ENCODE results near the gene PM20D2. TPM values are rescaled to one million over a fixed set of nuclear protein-coding genes. Genes with fewer than 3 reads are reported as not detected.

PM20D2 gene
- total RNA-seq, 1 experiment from 2014 or later: 57.8 TPM

GRCh38 chr6:89172131-89172530, 26.3 kb downstream of the PM20D2 start:
- DNase-seq: no peak
- Histone ChIP-seq H3K27me3 (no peaks in the 10 kb centered on the region), H3K4me1 (no peaks in the 10 kb centered on the region), H3K36me3 (no peaks in the 10 kb centered on the region), H3K9me3 (replicated peaks) (no peaks in the 10 kb centered on the region), H3K27ac (no peak overlapping the region), H3K4me3 (no peak overlapping the region)

DNA sequence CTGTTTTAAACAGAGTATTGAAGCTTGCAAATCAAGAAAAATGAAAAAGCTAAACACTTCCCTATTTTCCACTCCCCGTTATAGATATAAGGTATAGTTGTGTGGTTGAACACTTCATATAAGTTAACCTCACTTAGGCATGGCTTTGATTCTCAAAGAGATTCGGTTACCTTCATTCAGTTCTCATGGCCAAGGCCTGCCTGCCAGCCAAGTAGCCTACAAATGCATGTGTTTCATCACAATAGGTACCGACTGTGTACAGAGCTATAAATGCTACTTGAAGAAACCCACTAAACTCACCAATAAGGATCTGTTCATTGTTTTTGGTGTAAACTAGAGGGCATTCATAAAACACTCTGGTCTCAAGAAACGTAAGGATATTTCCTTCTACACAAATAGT, 27.8 kb downstream of the PM20D2 start:
- Histone ChIP-seq H3K36me3 (no peaks in the 10 kb centered on the region), H3K9me3 (replicated peaks) (no peaks in the 10 kb centered on the region), H3K4me1 (no peaks in the 10 kb centered on the region), H3K4me3 (no peak overlapping the region), H3K27me3 (no peaks in the 10 kb centered on the region), H3K27ac (no peak overlapping the region)
- no peak for DNase-seq

GRCh38 chr6:89180112-89180511, 34.3 kb downstream of the PM20D2 start:
- Histone ChIP-seq H3K9me3 (replicated peaks) (no peaks in the 10 kb centered on the region), H3K4me3 (no peak overlapping the region), H3K36me3 (no peaks in the 10 kb centered on the region), H3K27ac (no peak overlapping the region), H3K4me1 (no peaks in the 10 kb centered on the region), H3K27me3 (no peaks in the 10 kb centered on the region)
- no peak for DNase-seq

DNA sequence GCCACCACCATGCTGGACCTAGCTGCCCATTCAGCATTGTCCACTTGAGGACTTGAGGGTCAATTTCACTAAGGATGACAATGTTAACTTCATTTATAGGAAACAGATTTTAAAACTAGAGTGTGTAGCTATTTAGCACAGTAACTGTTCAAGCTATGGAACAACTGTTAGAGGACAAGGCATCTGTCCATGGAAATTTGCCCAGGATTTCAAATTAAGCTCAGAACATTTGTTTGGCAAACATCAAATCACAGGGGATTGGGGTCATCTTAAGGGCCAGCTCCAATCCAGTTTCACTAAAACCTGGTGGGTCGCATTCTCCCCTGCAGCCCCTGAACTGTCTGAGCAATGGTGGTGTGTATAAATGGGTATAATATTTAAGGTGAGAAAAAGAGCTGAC, 35.1 kb downstream of the PM20D2 start:
- no peaks in the 10 kb centered on the region for H3K4me1 ChIP-seq
- H3K4me3 ChIP-seq: no peak overlapping the region
- DNase-seq: no peak
- no peaks in the 10 kb centered on the region for H3K9me3 ChIP-seq (replicated peaks)
- no peaks in the 10 kb centered on the region for H3K27me3 ChIP-seq
- H3K27ac ChIP-seq: no peak overlapping the region
- H3K36me3 ChIP-seq: no peaks in the 10 kb centered on the region

DNA sequence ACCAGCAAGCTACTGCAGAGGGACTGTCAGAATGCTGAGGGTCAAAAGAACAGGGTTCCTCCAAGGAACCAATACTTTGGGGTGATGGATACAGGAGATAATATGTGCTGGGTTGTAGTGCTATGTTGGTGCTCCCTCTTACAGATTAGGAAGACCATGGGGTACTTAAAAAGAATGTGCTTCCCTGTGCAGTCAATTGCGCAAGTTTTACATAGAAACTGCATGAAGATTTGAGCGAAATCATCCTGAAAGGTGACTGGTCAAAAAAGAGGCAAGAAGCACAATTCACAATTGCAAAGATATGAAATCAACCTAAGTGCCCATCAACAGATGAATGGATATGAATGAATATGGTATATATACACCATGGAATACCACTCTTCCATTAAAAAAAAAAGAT, 37.4 kb downstream of the PM20D2 start:
- H3K9me3 ChIP-seq (replicated peaks): no peaks in the 10 kb centered on the region

GRCh38 chr6:89184344-89184743, 38.5 kb downstream of the PM20D2 start:
- Histone ChIP-seq H3K27me3 (no peaks in the 10 kb centered on the region), H3K4me3 (no peak overlapping the region), H3K36me3 (no peaks in the 10 kb centered on the region), H3K27ac (no peak overlapping the region), H3K4me1 (no peaks in the 10 kb centered on the region), H3K9me3 (replicated peaks) (no peaks in the 10 kb centered on the region)
- no peak for DNase-seq

More for the DNA sequence above, 37.4 kb downstream of the PM20D2 start:
- Histone ChIP-seq H3K4me3 (no peak overlapping the region), H3K4me1 (no peaks in the 10 kb centered on the region), H3K27ac (no peak overlapping the region), H3K27me3 (no peaks in the 10 kb centered on the region), H3K36me3 (no peaks in the 10 kb centered on the region)
- DNase-seq: no peak

DNA sequence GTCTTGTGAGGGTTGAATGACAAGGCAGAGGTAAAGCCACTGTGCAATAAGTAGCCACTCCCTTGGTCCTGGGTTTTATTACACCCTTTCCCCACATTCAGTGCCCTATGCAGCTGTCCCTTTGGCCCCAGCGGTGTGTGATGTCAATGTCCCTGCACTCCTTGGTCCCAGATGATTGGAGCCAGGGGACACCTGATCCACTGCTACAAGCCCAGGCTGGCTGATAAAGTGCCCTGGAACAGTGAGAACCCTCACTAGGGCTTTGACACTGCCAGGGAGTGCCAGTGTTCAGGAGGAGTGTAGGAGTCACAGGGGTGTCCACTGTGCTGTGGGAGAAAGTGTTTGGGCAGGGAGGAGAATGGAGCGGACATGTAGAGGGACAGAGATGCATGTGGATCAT, 40.9 kb downstream of the PM20D2 start:
- H3K36me3 ChIP-seq: no peaks in the 10 kb centered on the region
- H3K27me3 ChIP-seq: no peaks in the 10 kb centered on the region
- H3K4me1 ChIP-seq: peaks cover 6% of the 10 kb centered on the region; the same call in 1 of the 2 replicates
- peak; percentile 22 to 57 for DNase-seq
- no peak overlapping the region for H3K4me3 ChIP-seq
- H3K27ac ChIP-seq: no peak overlapping the region
- H3K9me3 ChIP-seq (replicated peaks): no peaks in the 10 kb centered on the region

DNA sequence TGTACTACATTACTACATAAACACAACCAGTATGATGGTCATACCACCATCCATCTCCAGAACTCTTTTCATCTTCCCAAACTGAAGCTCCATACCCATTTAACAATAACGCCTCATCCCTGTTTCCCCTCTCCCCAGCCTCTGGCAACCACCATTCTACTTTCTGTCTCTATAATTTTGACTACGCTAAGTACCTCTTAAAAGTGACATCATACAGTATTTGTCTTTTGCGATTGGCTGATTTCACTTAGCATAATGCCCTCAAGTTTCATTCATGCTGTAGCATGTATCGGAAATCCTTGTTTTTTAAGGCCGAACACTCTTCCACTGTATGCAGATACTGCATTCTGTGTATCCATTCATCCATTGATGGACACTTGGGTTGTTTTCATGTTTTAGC, 41.6 kb downstream of the PM20D2 start:
- H3K9me3 ChIP-seq (replicated peaks): no peaks in the 10 kb centered on the region
- no peak overlapping the region for H3K4me3 ChIP-seq
- no peaks in the 10 kb centered on the region for H3K36me3 ChIP-seq
- peaks cover 6% of the 10 kb centered on the region; the same call in 1 of the 2 replicates for H3K4me1 ChIP-seq
- no peak for DNase-seq
- H3K27ac ChIP-seq: no peak overlapping the region
- no peaks in the 10 kb centered on the region for H3K27me3 ChIP-seq

DNA sequence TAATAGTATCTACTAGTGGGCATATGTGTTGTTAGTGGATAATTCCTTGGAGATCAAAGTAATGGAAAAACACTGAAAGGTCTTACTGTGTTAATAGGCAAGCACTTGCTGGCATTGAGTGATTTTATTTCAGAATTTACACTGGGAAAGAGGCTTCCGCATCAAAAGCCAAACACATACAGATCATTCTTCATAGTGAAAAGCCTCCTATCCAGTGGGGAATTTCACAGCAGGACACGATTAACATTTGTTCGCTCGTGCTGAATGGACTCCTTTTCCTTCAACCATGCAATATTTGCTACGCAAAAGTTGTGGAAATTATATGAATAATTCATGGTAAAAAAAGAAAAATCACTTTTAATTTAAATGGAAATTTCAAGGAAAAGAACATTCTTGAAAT, 44.9 kb downstream of the PM20D2 start:
- Histone ChIP-seq H3K27ac (no peak overlapping the region), H3K4me3 (no peak overlapping the region), H3K9me3 (replicated peaks) (peaks cover 9% of the 10 kb centered on the region), H3K27me3 (no peaks in the 10 kb centered on the region), H3K36me3 (no peaks in the 10 kb centered on the region), H3K4me1 (peaks cover 6% of the 10 kb centered on the region; the same call in 1 of the 2 replicates)
- DNase-seq: no peak

GRCh38 chr6:89194559-89194958, 48.7 kb downstream of the PM20D2 start:
- H3K36me3 ChIP-seq: no peaks in the 10 kb centered on the region
- no peak overlapping the region for H3K27ac ChIP-seq
- DNase-seq: no peak
- peaks cover 13% of the 10 kb centered on the region for H3K9me3 ChIP-seq (replicated peaks)
- no peak overlapping the region for H3K4me3 ChIP-seq
- no peaks in the 10 kb centered on the region for H3K27me3 ChIP-seq
- H3K4me1 ChIP-seq: peaks cover 6% of the 10 kb centered on the region; the same call in 1 of the 2 replicates

- no peaks in the 10 kb centered on the region for H3K36me3 ChIP-seq
- H3K27ac ChIP-seq: no peak overlapping the region
- no peak for DNase-seq
- no peaks in the 10 kb centered on the region for H3K27me3 ChIP-seq
- no peak overlapping the region for H3K4me3 ChIP-seq
- peaks cover 13% of the 10 kb centered on the region for H3K9me3 ChIP-seq (replicated peaks)
- H3K4me1 ChIP-seq: peaks cover 10% of the 10 kb centered on the region
These were observed 51.3 kb downstream of the PM20D2 start for GRCh38 chr6:89197141-89197540.

GRCh38 chr6:89198235-89198634, 52.4 kb downstream of the PM20D2 start:
- Histone ChIP-seq H3K27me3 (no peaks in the 10 kb centered on the region), H3K4me1 (peaks cover 12% of the 10 kb centered on the region), H3K27ac (no peak overlapping the region), H3K4me3 (no peak overlapping the region), H3K36me3 (no peaks in the 10 kb centered on the region), H3K9me3 (replicated peaks) (peaks cover 13% of the 10 kb centered on the region)
- no peak for DNase-seq

DNA sequence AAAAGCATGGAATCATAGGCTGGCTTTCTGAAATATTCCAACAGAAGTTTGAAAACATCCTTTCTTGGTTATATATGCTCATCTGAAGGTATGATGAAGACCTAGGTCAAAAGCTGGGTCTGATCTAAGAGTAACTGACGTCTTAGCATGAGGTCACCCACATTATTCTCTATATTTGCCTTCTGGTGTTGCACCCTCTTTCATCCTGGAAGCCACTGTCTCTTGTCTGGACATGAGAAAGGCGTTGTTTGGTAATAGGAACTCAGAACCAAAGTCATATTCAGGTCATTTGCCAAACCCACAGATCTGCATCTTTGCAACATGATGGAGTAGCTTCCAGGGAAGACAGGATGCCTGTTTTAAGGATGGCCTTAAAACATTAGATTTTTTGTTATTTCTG, 53.7 kb downstream of the PM20D2 start:
- DNase-seq: no peak
- no peak overlapping the region for H3K4me3 ChIP-seq
- H3K4me1 ChIP-seq: peaks cover 26% of the 10 kb centered on the region
- no peak overlapping the region for H3K27ac ChIP-seq
- H3K36me3 ChIP-seq: no peaks in the 10 kb centered on the region
- H3K9me3 ChIP-seq (replicated peaks): peaks cover 11% of the 10 kb centered on the region
- H3K27me3 ChIP-seq: no peaks in the 10 kb centered on the region

GRCh38 chr6:89200706-89201215, 54.9 kb downstream of the PM20D2 start:
- H3K36me3 ChIP-seq: no peaks in the 10 kb centered on the region
- peaks cover 29% of the 10 kb centered on the region for H3K4me1 ChIP-seq
- no peaks in the 10 kb centered on the region for H3K27me3 ChIP-seq
- H3K27ac ChIP-seq: peak overlapping the region; percentile 67
- peak; percentile 85 to 88 for DNase-seq
- 0 out of 2 replicates have a peak, but pooled peaks cover 4% of the 10 kb centered on the region for H3K9me3 ChIP-seq (replicated peaks)
- H3K4me3 ChIP-seq: no peak overlapping the region

- Histone ChIP-seq H3K4me1 (peaks cover 35% of the 10 kb centered on the region), H3K27ac (peak overlapping the region; percentile 90), H3K27me3 (no peaks in the 10 kb centered on the region), H3K9me3 (replicated peaks) (no peaks in the 10 kb centered on the region), H3K4me3 (no peak overlapping the region), H3K36me3 (no peaks in the 10 kb centered on the region)
- DNase-seq: peak; percentile 88 to 94
These were observed 58.2 kb downstream of the PM20D2 start for GRCh38 chr6:89204096-89204495.

- H3K36me3 ChIP-seq: no peaks in the 10 kb centered on the region
- H3K27ac ChIP-seq: no peak overlapping the region
- H3K4me3 ChIP-seq: no peak overlapping the region
- peaks cover 31% of the 10 kb centered on the region for H3K4me1 ChIP-seq
- no peak for DNase-seq
- no peaks in the 10 kb centered on the region for H3K9me3 ChIP-seq (replicated peaks)
- no peaks in the 10 kb centered on the region for H3K27me3 ChIP-seq
These were observed 60.0 kb downstream of the PM20D2 start for GRCh38 chr6:89205819-89206218.

Measured in SJCRH30 (cell line).